Right lobe of liver (tissue), 6 donors: Measurements from ENCODE around the gene ZNF599. TPM values are rescaled to one million over a fixed set of nuclear protein-coding genes. Genes with fewer than 3 reads are reported as not detected.
A peak's percentile ranks its signal among the peaks of the same experiment; 100 is the strongest.

ENCODE experiments used
- ATAC-seq, 4 donors: fragments of 200-7000 bp; cut with Tn5 transposase; one replicate each; pipeline ENCODE4 v1.9.1; 2020; ENCODE audit warnings: mild to moderate bottlenecking in 4 of 4, moderate library complexity in 4 of 4
- DNase-seq, 3 donors: peaks; one replicate each; pipeline ENCODE4 v3.0.0-alpha.2; 2020
- H3K27ac ChIP-seq, 3 donors: fragments of 200-600 bp; one replicate each; pipeline ENCODE4 v1.8.0; 2022
- H3K27me3 ChIP-seq, 2 donors: fragments of 200-600 bp; one replicate each; pipeline ENCODE4 v1.8.0; 2022
- H3K36me3 ChIP-seq, 4 donors: fragments of 200-600 bp; sonication (generic) in 1 of 4; one replicate each; pipeline versions ENCODE4 v1.5.1 to v1.8.0; 2017 to 2022; ENCODE audit warnings: control low read depth in 1 of 4
- H3K4me1 ChIP-seq, 4 donors: fragments of 200-600 bp; sonication (generic) in 1 of 4; one replicate each; pipeline versions ENCODE4 v1.5.1 to v1.8.0; 2017 to 2022; ENCODE audit warnings: control low read depth in 1 of 4
- H3K4me3 ChIP-seq, 3 donors: fragments of 200-600 bp; one replicate each; pipeline ENCODE4 v1.8.0; 2022
- H3K9me3 ChIP-seq, 4 donors: fragments of 200-600 bp; sonication (generic) in 1 of 4; one replicate each; pipeline versions ENCODE4 v1.5.1 to v1.8.0; 2017 to 2022; ENCODE audit warnings: control low read depth in 1 of 4
- POLR2A ChIP-seq: fragments of 450-650 bp; IDR thresholded peaks from one replicate; pipeline ENCODE4 v1.6.1; 2017; ENCODE audit warnings: antibody characterized with exemption, mild to moderate bottlenecking
- WGBS: methylation state at CpG from one replicate; pipeline ENCODE4 v1.1.6; 2018; ENCODE audit warnings: low coverage, low lambda C conversion rate; ENCODE audit not compliant: insufficient coverage; ENCODE audit errors: missing lambda C conversion rate; 5-methylcytosine and 5-hydroxymethylcytosine counted together
- intact Hi-C, 2 donors: fragments of 100-400 bp; cut with DNase I; formaldehyde crosslinking; loops; one replicate each; pipeline versions ENCODE4 v1.11.2 to v1.14.1; 2022
- total RNA-seq, 6 experiments: library from RNA; depleted of rRNA in 2 of 6; stranded (reverse); fragments of >200 nt in 2 of 6; fragmentation: NEBNext Ultra II Directional in 3 of 6; extraction: Animal tissue kit (Norgen Biotek cat#: 25700) in 3 of 6; gene quantifications; one replicate each; pipeline versions ENCODE4 v1.1.0 to v1.2.4, GENCODE V29; 2016 to 2023
- TF ChIP-seq, protein P1 (sequence below), 4 donors: fragments of 200-600 bp in 3 of 4; fragments of 450-650 bp in 1 of 4; IDR thresholded peaks; one replicate each; pipeline versions ENCODE4 v1.5.1 to v1.8.0; 2016 to 2022; ENCODE audit warnings: antibody characterized with exemption in 4 of 4, mild to moderate bottlenecking in 2 of 4
- donor health status: DM: no; HTN: yes; CAD: no.
- donor health status: DM: no; HTN: no; CAD: no.
- donor health status: DM: no; HTN: no; CAD: no.
- donor health status: DM: no; HTN: yes; CAD: no.
- donor health status: DM: no; HTN: yes; CAD: no.

The ZNF599 gene
- total RNA-seq, 6 experiments from 2014 or later: 1.5 to 4.6 (median 2.3) TPM

DNA sequence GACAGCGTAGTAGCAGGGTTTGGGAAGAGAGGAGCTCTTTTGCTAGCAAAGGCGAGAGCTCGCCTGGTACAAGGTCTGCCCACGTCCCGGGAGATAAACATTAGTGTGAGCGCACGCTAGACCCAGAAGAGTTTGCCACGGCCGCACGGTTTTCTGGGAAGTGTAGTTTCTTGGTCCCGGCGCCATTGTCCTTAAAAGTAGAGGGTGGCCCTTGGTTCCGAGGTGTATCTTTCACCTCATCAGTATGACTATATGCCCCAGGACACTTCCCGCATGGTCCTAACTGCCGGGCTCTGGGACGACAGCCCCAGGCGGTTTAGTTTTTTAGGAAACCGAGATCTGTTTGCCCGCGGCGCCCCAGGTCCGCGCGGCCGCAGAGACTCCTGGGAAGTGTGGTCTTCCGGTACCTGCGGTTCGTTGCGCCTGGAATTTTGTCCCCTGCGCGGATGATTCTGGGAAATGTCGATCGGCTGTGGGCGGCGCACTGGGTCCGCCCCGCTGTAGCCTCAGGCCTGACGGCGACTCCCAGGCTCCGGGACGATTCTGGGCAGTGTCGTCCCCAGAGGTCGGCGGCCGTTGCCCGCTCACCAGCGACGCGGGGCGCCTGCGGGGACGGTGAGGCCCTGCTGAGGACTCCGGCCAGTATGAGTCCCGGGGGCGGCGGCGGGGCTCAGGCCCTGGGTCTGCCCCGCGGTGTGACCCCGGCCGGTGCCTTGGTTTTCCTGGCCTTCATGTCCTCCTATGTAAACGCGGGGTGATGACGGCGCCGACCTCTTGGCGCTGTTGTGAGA, 39.1 kb downstream of the ZNF599 start, which contains the start of gene ZNF181:
ZNF181 (plus strand) TSS at position 498 of the 791 bp plus-strand sequence. CDS start 795 bp downstream, outside the sequence.
- intact Hi-C loops: no loop called here
- Histone ChIP-seq H3K36me3 (peaks cover 0 to 7% (median 1%) of the 10 kb centered on the region in 4 donors), H3K9me3 (peaks cover 0 to 12% (median 0%) of the 10 kb centered on the region in 4 donors), H3K27ac (peak within 1 kb of the TSS; percentile 95 to 98 (median 98)), H3K4me1 (peaks cover 0 to 14% (median 0%) of the 10 kb centered on the region in 4 donors), H3K27me3 (no peaks in the 10 kb centered on the region), H3K4me3 (peak within 1 kb of the TSS; percentile 81 to 88 (median 85))
- TF ChIP-seq POLR2A: peak; percentile 82
- TF ChIP-seq, protein P1, sequence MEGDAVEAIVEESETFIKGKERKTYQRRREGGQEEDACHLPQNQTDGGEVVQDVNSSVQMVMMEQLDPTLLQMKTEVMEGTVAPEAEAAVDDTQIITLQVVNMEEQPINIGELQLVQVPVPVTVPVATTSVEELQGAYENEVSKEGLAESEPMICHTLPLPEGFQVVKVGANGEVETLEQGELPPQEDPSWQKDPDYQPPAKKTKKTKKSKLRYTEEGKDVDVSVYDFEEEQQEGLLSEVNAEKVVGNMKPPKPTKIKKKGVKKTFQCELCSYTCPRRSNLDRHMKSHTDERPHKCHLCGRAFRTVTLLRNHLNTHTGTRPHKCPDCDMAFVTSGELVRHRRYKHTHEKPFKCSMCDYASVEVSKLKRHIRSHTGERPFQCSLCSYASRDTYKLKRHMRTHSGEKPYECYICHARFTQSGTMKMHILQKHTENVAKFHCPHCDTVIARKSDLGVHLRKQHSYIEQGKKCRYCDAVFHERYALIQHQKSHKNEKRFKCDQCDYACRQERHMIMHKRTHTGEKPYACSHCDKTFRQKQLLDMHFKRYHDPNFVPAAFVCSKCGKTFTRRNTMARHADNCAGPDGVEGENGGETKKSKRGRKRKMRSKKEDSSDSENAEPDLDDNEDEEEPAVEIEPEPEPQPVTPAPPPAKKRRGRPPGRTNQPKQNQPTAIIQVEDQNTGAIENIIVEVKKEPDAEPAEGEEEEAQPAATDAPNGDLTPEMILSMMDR (IDR thresholded peaks at IDR 0.05): peak in 1 of 4 donors; percentile 3
- peak; percentile 90 to 94 (median 93) for DNase-seq
- 0% methylated on average over 19 of the region's 67 CpGs for WGBS
- peak; percentile 92 to 93 (median 92) for ATAC-seq

DNA sequence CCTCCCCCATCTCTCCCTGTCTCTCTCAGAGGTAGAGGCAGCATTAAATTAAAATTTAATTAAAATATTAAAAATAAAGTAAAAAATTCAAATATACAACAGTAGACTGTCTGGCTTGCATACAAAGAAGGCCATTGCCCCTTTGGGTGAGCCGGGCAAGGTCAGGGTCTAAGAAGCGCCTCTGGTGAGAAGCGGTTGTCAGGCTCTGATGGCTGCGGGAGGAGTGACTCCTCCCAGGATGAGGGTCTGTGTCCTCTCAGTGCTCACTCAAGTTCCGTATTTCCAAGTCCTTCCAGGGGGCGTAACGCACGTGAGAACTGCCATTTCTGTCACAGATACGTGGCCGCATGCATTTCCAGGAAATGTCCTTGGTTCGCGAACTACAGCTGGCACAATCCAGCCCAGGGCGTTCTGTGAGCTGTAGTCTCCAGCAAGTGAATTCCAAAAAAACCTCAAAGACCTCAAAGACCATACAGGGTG, 39.7 kb downstream of the ZNF599 start:
- H3K36me3 ChIP-seq: peaks cover 0 to 4% (median 1%) of the 10 kb centered on the region in 4 donors
- WGBS: 0% methylated on average over 2 of the region's 13 CpGs
- no peaks in the 10 kb centered on the region for H3K27me3 ChIP-seq
- peaks cover 0 to 14% (median 0%) of the 10 kb centered on the region in 4 donors for H3K4me1 ChIP-seq
- intact Hi-C loops: no loop called here
- DNase-seq (no peak), ATAC-seq (peak; percentile 4 to 16 (median 8))
- peak overlapping the region; percentile 81 to 88 (median 85) for H3K4me3 ChIP-seq
- H3K27ac ChIP-seq: peak overlapping the region; percentile 95 to 98 (median 98)
- H3K9me3 ChIP-seq: peaks cover 0 to 9% (median 0%) of the 10 kb centered on the region in 4 donors
- TF ChIP-seq, protein P1 (IDR thresholded peaks at IDR 0.05): no peak
- no peak for TF ChIP-seq POLR2A

DNA sequence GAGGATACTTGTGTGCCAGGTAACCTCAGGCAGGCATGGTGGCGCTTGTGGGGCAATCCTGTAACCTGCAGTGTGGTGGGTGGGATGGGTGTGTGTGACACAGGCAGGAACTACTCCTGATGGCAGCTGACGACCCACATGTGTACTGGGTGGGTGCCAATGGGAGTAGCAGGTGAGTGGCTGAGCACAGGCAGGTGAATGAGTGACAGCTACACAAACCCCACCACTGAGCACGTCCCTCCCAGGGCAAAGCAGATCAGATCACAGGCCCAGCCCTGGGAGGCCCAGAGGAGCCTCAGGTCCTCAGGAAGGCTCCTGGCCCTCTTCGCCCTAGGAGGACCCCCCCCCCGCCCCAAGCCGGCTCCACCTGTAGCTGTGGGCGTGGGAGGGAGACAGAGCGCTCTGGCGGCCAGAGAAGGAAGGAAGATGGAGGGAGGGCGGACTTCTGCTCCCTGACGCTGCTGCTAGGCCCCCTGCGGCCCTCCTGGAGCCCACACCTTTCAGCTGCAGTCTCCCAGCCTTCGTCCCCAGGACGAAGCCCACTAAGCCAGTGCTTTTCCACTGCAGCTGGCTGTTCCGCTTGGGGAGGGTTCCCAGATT, 40.3 kb downstream of the ZNF599 start:
- no peak for ATAC-seq
- Histone ChIP-seq H3K4me1 (peaks cover 0 to 14% (median 0%) of the 10 kb centered on the region in 4 donors), H3K9me3 (peaks cover 0 to 5% (median 0%) of the 10 kb centered on the region in 4 donors), H3K36me3 (peaks cover 0 to 2% (median 0%) of the 10 kb centered on the region in 4 donors), H3K27me3 (no peaks in the 10 kb centered on the region), H3K4me3 (peak overlapping the region; percentile 81 to 88 (median 85)), H3K27ac (peak overlapping the region; percentile 95 to 98 (median 98))
- 10% methylated on average over 7 of the region's 15 CpGs for WGBS
- DNase-seq: no peak
- TF ChIP-seq, protein P1 (IDR thresholded peaks at IDR 0.05): no peak
- intact Hi-C loops: no loop called here

- H3K4me1 ChIP-seq: peaks cover 0 to 14% (median 0%) of the 10 kb centered on the region in 4 donors
- intact Hi-C loops: no loop called here
- H3K4me3 ChIP-seq: no peak overlapping the region
- H3K27ac ChIP-seq: no peak overlapping the region
- ATAC-seq (no peak), DNase-seq (no peak)
- H3K27me3 ChIP-seq: no peaks in the 10 kb centered on the region
- no peaks in the 10 kb centered on the region for H3K9me3 ChIP-seq
- no peak for TF ChIP-seq POLR2A
- TF ChIP-seq, protein P1 (IDR thresholded peaks at IDR 0.05): no peak
- WGBS: no CpG with 5 or more reads among the region's 7 CpGs
- no peaks in the 10 kb centered on the region for H3K36me3 ChIP-seq
Observed at GRCh38 chr19:34731964-34732363, 41.1 kb downstream of the ZNF599 start.
